RKO (cell line): ENCODE data around the gene WHAMM.
"Not testable (repeated sequence)": the region's sequence is repeated elsewhere in the genome, so short reads cannot be mapped to it uniquely, and the experiment has no call there.

Experiments used
- DNase-seq: peaks from one replicate; pipeline ENCODE4 v3.0.0-alpha.2; 2016; ENCODE audit warnings: low spot score

The WHAMM gene

DNA sequence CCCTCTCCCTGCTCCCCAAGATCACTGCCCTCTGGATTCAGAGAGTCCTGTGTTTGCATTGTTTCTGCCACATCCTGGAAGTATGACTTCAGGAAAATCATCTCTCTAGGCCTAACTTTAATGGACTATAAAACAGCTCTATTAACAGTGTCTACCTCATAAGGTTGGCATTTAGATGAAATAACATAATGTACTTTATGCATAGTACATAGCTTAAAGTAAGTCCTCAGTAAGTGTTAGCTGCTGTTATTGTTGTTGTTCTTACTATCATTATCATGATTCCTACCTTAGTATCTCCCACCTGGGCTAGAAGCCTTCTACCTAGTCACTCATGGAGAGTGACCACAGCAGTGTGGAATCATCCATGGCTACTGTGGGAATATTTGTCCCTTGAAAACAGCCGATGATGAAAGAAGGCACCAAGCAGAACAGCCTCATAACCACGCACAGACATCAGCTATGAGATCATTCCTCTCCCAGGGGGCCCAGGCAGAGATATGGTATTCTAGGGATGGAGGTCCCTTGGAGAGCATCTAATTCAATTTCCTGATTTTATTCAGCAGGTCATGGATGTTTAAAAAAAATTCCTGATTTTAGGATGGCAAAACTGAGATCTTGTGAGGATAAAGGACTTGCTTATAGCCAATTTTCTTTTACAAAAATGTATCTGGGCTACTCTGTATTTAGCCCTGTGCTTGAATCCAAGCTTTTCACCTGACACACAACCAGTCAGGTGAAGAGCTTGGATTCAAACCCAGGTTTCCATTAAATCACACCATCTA is 5.4 kb upstream of the WHAMM start:
- DNase-seq = no peak

DNA sequence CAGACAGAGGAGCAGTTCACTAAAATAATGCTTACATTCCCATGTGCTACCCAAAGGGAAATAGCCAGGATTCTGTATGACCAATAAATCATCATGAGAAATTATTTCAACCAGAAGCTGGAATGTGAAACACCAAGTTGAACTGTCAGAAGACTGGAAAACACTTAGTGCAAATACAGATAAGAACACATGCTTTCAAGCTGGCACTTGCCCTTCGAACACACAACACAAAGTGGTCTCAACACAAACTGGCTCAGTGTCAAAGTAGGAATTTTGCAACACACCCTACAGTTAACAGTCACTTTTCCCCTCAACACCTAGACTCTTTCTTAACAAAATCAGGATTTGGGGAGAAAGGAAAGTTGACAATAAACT is 4.9 kb upstream of the WHAMM start:
- no peak for DNase-seq

DNA sequence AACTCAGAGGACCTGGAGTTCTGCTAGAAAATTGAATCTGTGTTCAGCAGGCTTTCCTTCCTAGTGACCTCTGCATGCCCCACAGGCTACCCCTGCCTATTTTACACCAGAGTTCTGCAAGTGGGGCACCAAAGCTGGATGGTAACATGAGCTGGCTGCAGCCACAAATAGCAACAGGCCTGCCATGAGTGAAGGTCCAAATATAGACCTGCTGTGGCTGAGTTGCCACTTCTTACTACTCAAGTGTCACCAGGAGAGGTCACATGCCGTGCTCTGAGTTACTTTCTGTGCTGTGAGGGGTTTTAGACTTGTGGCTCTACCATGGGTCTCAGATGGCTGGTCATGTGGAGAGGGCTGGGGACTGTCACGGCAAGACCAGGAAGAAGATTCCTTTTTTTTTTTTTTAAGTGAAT is 3.4 kb upstream of the WHAMM start, which contains the start of gene FSD2:
Gene FSD2, minus strand, starts transcription at position 76 of the 413 bp plus-strand sequence. CDS start 18,679 bp downstream, outside the sequence.
- no peak for DNase-seq

DNA sequence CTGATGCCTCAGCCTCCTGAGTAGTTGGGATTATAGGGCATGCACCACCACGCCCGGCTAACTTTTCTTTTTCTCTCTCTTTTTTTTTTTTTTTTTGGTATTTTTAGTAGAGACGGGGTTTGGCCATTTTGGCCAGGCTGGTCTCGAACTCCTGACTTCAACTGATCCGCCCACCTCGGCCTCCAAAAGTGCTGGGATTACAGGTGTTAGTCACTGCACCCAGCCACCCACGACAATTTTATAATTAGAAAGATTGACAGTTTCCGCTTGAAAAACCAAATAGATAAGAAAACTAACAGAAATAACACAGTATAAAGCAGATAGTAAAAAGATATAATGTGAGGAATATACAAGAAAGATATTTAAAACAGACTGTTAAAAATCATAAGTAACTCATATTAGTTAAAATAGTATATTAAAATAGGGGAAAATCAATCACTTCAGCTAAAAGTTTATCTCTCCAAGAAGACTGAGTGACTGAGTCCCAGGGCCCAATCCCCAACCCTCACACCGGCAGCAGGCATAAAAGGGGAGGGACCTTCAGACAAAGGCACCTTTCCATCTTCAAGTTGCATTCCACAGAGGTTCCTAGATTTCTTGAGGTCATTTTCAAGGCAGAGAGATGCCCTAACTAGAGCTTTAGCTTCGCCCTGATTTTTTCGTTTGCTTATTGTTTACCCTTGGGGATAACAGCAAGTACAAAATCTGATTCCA is 1.4 kb upstream of the WHAMM start:
- no peak for DNase-seq

DNA sequence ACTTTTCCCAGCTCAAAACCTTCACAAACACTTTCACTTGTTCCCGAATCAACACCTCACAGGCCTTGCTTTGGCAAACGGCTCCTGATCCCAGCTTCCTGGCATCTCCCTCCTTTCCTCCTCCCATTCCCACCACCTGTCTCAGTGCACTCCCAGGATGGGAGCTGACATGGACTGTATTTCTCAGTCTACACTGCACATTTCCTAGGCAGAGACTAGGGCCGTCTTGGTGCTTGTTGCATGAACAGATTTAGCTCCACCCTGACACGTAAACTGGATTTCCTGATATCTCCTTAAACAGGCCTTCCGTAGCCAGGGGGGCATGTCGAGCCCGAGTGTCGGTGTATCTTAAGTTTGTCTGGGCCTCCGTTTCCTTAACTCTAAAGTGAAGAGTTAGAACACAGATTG is 790 bp upstream of the WHAMM start:
- DNase-seq = no peak

- peak; percentile 55 for DNase-seq
These were observed 847 bp downstream of the WHAMM start for GRCh38 chr15:82810061-82810889.

DNA sequence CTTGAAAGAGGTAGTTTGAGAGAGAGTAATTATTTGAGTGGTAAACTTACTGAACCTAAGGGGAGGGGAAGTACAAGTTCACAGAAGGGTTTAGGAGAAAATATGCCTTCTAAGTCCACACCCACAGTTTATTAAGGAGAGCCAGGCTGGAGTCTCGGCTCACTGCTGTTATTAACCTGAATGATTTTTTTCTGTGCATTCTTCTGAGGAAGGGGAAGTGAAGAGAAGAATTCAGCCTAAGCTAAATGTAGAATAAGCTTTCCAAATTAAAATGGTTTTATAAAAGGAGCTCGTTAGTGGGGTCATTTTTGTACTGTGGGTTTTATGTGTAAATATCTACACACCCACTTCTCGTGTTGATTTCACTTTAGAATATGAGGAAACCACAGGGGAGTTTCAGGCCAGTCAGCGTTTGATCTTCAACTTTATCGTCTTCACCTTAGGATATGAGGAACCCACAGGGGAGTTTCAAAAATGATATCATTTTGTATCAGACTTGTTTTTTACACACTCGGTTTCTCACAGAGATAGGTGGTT is 1.5 kb downstream of the WHAMM start:
- DNase-seq = peak; percentile 37

DNA sequence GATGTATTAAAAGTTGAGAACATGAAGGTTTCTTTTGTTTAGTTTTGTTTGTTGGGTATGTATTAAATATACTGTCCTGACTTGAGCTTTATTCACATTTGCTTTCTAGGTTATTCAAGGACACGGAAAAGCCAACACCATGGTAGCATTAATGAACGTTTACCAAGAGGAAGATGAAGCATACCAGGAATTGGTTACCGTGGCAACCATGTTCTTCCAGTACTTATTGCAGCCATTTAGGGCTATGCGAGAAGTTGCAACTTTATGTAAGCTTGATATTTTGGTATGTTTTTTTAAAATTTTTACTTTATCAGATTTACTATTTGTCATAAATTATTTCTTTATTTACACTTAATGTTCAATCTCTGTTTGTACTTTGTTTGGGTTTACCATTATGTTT is 3.6 kb downstream of the WHAMM start:
- DNase-seq = no peak

GRCh38 chr15:82820128-82820527 is 10.7 kb downstream of the WHAMM start:
- DNase-seq = no peak

DNA sequence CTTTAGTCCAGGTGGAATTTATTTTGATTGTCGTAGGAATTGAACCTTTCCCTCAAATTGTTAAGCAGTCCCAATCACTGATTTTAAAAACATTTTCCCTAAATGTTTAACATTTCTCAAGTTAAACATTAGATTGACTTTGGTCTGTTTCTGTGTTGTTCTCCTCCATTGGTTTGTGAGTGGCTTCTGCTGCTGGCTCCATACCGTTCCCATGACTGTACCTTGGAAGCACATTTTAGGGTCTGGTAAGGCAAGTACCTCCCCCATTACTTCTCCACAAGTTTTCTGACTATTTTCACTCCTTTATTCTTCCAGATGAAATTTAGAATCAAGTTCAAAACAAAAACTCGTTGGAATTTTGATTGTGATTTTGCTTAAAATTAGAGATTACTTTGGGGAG is 12.0 kb downstream of the WHAMM start:
- not testable (repeated sequence) for DNase-seq

- DNase-seq = not testable (repeated sequence)
These were observed 12.4 kb downstream of the WHAMM start for GRCh38 chr15:82821851-82822250.

DNA sequence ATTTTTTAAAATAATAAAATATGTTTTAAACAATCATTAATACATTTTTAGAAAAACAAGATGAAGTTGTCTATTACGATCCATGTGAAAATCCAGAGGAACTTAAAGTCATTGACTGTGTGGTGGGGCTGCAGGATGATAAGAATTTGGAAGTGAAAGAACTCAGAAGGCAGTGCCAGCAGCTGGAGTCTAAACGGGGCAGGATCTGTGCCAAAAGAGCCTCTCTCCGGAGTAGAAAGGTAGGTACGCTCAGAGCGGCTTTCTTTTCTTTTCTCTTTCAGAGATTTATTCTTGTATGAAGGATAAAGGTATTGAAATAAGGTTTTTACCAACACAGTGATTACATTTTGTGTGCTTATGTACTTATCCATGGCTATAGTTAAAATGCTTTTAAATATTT is 13.6 kb downstream of the WHAMM start:
- DNase-seq = no peak

- DNase-seq = no peak
These were observed 18.6 kb downstream of the WHAMM start for GRCh38 chr15:82828075-82828474.

GRCh38 chr15:82829234-82829633 is 19.8 kb downstream of the WHAMM start:
- no peak for DNase-seq

- no peak for DNase-seq
These were observed 21.2 kb downstream of the WHAMM start for GRCh38 chr15:82830427-82831173.

DNA sequence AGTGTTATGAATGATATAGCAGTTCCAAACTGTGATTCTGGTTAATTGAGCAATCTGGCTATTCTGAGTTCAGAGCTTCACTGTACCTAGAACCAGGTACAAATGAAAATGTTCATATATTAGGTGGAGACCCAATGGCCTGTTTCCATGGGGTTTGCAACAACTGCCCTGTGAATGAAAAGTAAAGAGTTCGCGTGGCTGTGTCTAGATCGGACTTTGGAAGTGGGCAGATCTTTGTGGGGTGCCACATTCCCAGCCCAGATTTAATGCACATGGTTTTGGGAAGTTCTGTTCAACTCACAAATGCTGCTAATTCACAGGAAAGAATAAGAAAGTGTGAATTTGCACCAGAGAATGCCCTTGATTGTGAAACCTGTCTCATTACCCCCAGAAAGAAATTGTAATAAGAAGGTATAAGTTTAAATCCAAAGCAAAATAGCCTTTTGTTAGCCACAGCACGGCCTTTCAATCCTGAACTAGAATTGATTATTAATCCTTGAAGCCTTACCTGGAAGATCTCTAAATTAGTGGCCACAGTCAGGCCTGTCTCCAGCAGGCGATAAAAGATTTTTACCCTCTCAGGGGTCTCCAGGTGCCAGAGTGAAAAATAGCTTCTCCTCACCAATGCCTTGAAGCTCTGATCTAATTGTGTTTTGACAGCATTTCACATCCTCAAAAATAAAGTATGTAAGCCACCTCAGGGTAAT is 22.6 kb downstream of the WHAMM start:
- DNase-seq = no peak

- peak; percentile 94 for DNase-seq
These were observed 23.4 kb downstream of the WHAMM start for GRCh38 chr15:82832601-82833361.

GRCh38 chr15:82833362-82833682 is 23.9 kb downstream of the WHAMM start:
- no peak for DNase-seq

DNA sequence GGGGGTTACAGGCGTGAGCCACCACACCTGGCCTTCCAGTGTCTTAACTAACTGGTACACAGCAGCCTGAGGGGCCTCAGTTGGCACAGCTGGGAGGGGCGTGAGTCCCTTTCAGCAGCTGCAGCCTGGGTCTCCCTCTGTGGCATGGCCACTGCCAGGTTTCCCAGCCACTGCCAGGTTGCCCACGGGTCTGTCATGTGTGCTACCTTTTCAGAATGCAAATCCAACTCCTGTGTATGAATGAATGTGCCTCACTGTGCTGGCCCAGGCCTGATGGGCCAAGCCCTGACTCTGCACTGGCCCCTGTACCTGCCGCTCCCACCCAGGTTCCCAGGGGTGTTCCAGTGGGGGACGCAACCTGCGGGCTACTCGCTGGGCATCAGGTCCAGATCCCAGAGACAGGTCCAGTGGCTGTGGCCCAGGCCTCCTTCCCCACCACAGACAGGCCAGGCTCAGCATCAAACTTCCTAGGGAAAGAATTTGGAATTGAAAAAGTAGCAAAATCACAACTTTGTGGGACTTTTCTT is 26.0 kb downstream of the WHAMM start:
- DNase-seq = no peak

DNA sequence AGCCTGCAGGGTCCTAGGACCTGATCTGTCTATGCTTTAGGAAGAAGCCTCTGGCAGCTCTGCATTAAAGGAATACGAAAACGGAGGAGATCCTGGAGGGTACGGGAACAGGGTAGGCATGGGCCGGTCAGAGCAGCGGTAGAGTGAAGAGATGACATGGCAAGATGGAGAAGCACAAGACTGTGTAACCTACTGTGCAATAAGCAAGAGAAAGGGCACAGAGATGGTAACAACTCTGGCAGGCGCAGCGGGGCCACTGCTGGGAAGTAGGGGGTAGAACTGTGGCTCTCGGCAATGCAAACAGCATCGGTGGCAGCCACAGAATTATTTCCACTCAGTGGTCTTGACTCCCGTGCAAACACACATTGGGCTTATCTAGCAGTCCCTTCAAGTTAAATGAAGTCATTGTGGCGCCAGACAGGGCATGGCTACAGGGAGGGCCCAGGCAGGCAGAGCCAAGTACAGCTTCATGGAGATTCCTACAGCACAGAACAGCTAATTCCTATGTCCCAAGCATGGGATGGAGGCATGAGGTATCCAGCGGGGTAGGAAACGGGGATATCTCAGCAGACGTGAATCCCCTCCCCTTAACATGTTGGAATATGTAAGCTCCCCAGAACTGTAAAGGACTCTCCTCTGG is 28.8 kb downstream of the WHAMM start:
- DNase-seq = no peak
